Transverse colon (tissue), 4 donors: ENCODE measurements around the gene CNST. TPM values are rescaled to one million over a fixed set of nuclear protein-coding genes. Genes with fewer than 3 reads are reported as not detected.

Experiments
- DNase-seq: peaks from one replicate; pipeline ENCODE4 v3.0.0-alpha.2; 2019
- H3K27ac ChIP-seq, 4 donors: fragments of 200-600 bp; sonication (generic); 2 replicates each; pipeline ENCODE4 v1.5.1; 2016 to 2018; ENCODE audit warnings: inconsistent platforms in 4 of 4
- H3K27me3 ChIP-seq: fragments of 200-600 bp; sonication (generic); 2 replicates; pipeline ENCODE4 v1.5.1; 2017; ENCODE audit warnings: inconsistent platforms
- H3K36me3 ChIP-seq, 4 donors: fragments of 200-600 bp; sonication (generic); 2 replicates each; pipeline ENCODE4 v1.5.1; 2017 to 2019; ENCODE audit warnings: inconsistent platforms in 4 of 4
- H3K4me1 ChIP-seq, 4 donors: fragments of 200-600 bp; sonication (generic); 2 replicates each; pipeline ENCODE4 v1.5.1; 2017 to 2020; ENCODE audit warnings: inconsistent platforms in 4 of 4
- H3K4me3 ChIP-seq, 4 donors: fragments of 200-600 bp; sonication (generic); 1 replicate in 1 of 4; 2 replicates in 3 of 4; pipeline versions ENCODE4 v1.5.1 to v1.6.1; 2017 to 2019; ENCODE audit warnings: inconsistent platforms in 4 of 4
- H3K9me3 ChIP-seq, 2 donors: fragments of 200-600 bp; sonication (generic); 2 replicates each; pipeline ENCODE4 v1.5.1; 2017 to 2019; ENCODE audit warnings: inconsistent platforms in 2 of 2
- EP300 ChIP-seq: sonication (generic); formaldehyde crosslinking; IDR thresholded peaks from one replicate; pipeline ENCODE4 v1.6.1; 2017; ENCODE audit warnings: antibody characterized with exemption, low read depth
- POLR2A ChIP-seq: fragments of 450-650 bp; IDR thresholded peaks from one replicate; pipeline ENCODE4 v1.6.1; 2016; ENCODE audit warnings: antibody characterized with exemption, mild to moderate bottlenecking, moderate library complexity
- POLR2AphosphoS5 ChIP-seq, 3 donors: sonication (generic); formaldehyde crosslinking; IDR thresholded peaks; one replicate each; pipeline ENCODE4 v1.6.1; 2016; ENCODE audit warnings: antibody characterized with exemption in 3 of 3
- WGBS, 2 donors: methylation state at CpG; one replicate each; pipeline ENCODE4 v1.1.5; 2018; ENCODE audit warnings: low coverage in 1 of 2; 5-methylcytosine and 5-hydroxymethylcytosine counted together
- in situ Hi-C, 4 donors: fragments of 200-750 bp; cut with MboI; loops; one replicate each; pipeline versions ENCODE4 v1.15.0 to v1.15.1; 2017; ENCODE audit warnings: low sequenced_read_pairs in 3 of 4, low pct_ligation_motif_present in 1 of 4, low pct_unique_long_range_greater_than_20kb in 1 of 4
- intact Hi-C: fragments of 100-400 bp; cut with DNase I; formaldehyde crosslinking; loops from one replicate; pipeline ENCODE4 v1.15.1; 2023; ENCODE audit warnings: low total_unique reads
- total RNA-seq, 4 donors: library from RNA; depleted of rRNA; stranded (reverse); fragments of >200 nt; gene quantifications; one replicate each; pipeline ENCODE4 v1.1.0, GENCODE V29; 2016
- TF ChIP-seq, protein P1 (sequence below), 5 experiments: fragments of 200-600 bp in 3 of 5; fragments of 450-650 bp in 2 of 5; sonication (generic) in 3 of 5; IDR thresholded peaks; 1 replicate in 2 of 5; 2 replicates in 3 of 5; pipeline ENCODE4 v1.5.1; 2016 to 2017; ENCODE audit warnings: antibody characterized with exemption in 5 of 5, inconsistent platforms in 3 of 5, mild to moderate bottlenecking in 2 of 5, moderate library complexity in 1 of 5

CNST gene
- total RNA-seq, 4 donors from 2014 or later: 44.0 to 83.0 (median 53.5) TPM

- Histone ChIP-seq H3K4me3 (no peak overlapping the region), H3K36me3 (no peaks in the 10 kb centered on the region), H3K27me3 (no peaks in the 10 kb centered on the region), H3K27ac (no peak overlapping the region), H3K9me3 (peaks cover 8% of the 10 kb centered on the region in 2 donors), H3K4me1 (no peaks in the 10 kb centered on the region)
- in situ Hi-C loops: no loop called here
- no peak for DNase-seq
- TF ChIP-seq, protein P1, sequence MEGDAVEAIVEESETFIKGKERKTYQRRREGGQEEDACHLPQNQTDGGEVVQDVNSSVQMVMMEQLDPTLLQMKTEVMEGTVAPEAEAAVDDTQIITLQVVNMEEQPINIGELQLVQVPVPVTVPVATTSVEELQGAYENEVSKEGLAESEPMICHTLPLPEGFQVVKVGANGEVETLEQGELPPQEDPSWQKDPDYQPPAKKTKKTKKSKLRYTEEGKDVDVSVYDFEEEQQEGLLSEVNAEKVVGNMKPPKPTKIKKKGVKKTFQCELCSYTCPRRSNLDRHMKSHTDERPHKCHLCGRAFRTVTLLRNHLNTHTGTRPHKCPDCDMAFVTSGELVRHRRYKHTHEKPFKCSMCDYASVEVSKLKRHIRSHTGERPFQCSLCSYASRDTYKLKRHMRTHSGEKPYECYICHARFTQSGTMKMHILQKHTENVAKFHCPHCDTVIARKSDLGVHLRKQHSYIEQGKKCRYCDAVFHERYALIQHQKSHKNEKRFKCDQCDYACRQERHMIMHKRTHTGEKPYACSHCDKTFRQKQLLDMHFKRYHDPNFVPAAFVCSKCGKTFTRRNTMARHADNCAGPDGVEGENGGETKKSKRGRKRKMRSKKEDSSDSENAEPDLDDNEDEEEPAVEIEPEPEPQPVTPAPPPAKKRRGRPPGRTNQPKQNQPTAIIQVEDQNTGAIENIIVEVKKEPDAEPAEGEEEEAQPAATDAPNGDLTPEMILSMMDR (IDR thresholded peaks at IDR 0.05): no peak
- TF ChIP-seq POLR2AphosphoS5 (IDR thresholded peaks at IDR 0.05): no peak
- no peak for TF ChIP-seq POLR2A
- TF ChIP-seq EP300: no peak
- WGBS, 2 donors: 65 to 82% methylated on average over 4 of the region's 4 CpGs
- intact Hi-C loops: no loop called here
Measured at GRCh38 chr1:246526380-246526779, 39.9 kb upstream of the CNST start.

GRCh38 chr1:246526915-246527314 lies 39.3 kb upstream of the CNST start:
- in situ Hi-C loops (no loop called here), intact Hi-C loops (no loop called here)
- no peak for DNase-seq
- TF ChIP-seq POLR2AphosphoS5 (IDR thresholded peaks at IDR 0.05): no peak
- TF ChIP-seq EP300: no peak
- TF ChIP-seq, protein P1 (IDR thresholded peaks at IDR 0.05): no peak
- TF ChIP-seq POLR2A: no peak
- Histone ChIP-seq H3K27me3 (no peaks in the 10 kb centered on the region), H3K4me3 (no peak overlapping the region), H3K9me3 (peaks cover 8% of the 10 kb centered on the region in 2 donors), H3K27ac (no peak overlapping the region), H3K36me3 (no peaks in the 10 kb centered on the region), H3K4me1 (no peaks in the 10 kb centered on the region)
- whole genome bisulfite sequencing, 2 donors: 85 to 100% methylated on average over 1 to 7 of the region's 7 CpGs

DNA sequence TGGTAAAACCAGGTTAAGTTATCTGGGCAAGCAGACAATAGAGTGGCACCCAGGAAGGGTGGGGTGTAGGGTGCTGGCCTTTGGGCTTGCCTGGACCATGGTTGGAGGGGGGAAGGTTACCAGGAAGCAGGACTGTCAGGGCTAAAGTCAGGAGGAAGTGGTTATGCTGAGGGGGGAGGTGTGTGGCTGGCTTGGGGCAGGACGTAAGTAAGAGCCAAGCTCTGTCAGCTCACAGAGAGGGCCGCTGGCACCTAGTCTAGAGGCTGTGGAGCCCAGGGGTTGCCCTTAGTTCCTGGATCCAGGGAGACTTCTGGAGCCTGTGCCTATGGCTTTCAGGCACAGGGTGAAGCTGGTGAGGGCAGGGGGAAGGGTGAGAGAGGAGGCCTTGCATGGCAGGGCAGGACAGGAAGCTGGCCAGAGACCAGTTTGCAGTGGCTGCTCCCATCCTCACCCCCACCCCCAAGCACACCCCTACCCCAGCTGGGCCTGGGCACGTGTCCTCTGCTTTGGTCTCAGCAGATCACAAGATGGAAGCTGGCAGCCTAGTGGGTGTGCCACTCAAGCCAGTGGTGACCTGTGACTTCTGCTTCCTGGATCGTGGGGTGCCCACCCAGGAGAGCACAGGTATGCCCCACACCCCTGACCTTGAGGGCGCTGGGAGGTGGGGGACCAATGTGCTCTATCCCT lies 38.7 kb upstream of the CNST start:
- DNase-seq: no peak
- Histone ChIP-seq H3K27me3 (no peaks in the 10 kb centered on the region), H3K27ac (no peak overlapping the region), H3K9me3 (peaks cover 8% of the 10 kb centered on the region in 2 donors), H3K36me3 (no peaks in the 10 kb centered on the region), H3K4me1 (no peaks in the 10 kb centered on the region), H3K4me3 (no peak overlapping the region)
- intact Hi-C loops: loop anchor here (2.0 kb wide), 1 partner anchor 13 kb away; no protein-coding TSS in a partner anchor
- in situ Hi-C loops: no loop called here
- TF ChIP-seq POLR2AphosphoS5 (IDR thresholded peaks at IDR 0.05) (no peak), POLR2A (no peak), EP300 (no peak)
- TF ChIP-seq, protein P1 (IDR thresholded peaks at IDR 0.05): no peak
- WGBS, 2 donors: 66% methylated on average over 5 of the region's 5 CpGs; no CpG with 5 or more reads in 1 of the 2 donors

GRCh38 chr1:246528933-246529731 lies 37.1 kb upstream of the CNST start:
- WGBS, 2 donors: 54 to 76% methylated on average over 5 to 8 of the region's 8 CpGs

More at GRCh38 chr1:246528933-246529731, 37.1 kb upstream of the CNST start:
- Histone ChIP-seq H3K36me3 (no peaks in the 10 kb centered on the region), H3K4me1 (no peaks in the 10 kb centered on the region), H3K27me3 (no peaks in the 10 kb centered on the region), H3K4me3 (no peak overlapping the region), H3K9me3 (peaks cover 8% of the 10 kb centered on the region in 2 donors), H3K27ac (no peak overlapping the region)
- in situ Hi-C loops (no loop called here), intact Hi-C loops (loop anchor here (2.0 kb wide), 1 partner anchor 14 kb away; no protein-coding TSS in a partner anchor)
- no peak for TF ChIP-seq POLR2A
- TF ChIP-seq EP300: no peak
- TF ChIP-seq, protein P1 (IDR thresholded peaks at IDR 0.05): no peak
- TF ChIP-seq POLR2AphosphoS5 (IDR thresholded peaks at IDR 0.05): no peak
- DNase-seq: no peak
